Measurements from ENCODE around the gene MTA3. TPM values are rescaled to one million over a fixed set of nuclear protein-coding genes. Genes with fewer than 3 reads are reported as not detected.

Gene MTA3
- total RNA-seq, 1 donor from 2014 or later: 105 TPM

DNA sequence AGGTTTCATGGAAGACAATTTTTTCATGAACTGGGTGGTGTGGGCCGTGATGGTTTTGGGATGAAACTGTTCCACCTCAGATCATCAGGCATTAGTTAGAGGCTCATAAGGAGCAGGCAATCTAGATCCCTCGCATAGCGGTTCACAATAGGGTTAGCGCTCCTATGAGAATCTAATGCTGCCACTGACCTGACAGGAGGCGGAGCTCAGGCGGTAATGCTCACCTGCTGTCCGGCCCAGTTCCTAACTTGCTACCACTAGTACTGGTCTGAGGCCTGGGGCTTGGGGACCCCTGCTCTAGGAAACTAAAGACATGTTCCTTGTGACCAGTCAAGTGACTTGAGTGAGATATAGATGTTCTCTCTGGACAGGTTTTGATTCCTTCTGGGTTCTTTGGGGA, 146.3 kb downstream of the MTA3 start:
- H3K27me3 Mint-ChIP-seq (ENCODE audit: unreplicated experiment): peaks cover 2% of the 10 kb centered on the region
- H3K4me1 Mint-ChIP-seq (ENCODE audit: unreplicated experiment): no peaks in the 10 kb centered on the region
- H3K4me3 Mint-ChIP-seq (ENCODE audit: unreplicated experiment): no peak overlapping the region
- no peak for DNase-seq (ENCODE audit: low spot score)
- H3K9me3 Mint-ChIP-seq (ENCODE audit: unreplicated experiment): no peaks in the 10 kb centered on the region
- TF ChIP-seq, protein P1, sequence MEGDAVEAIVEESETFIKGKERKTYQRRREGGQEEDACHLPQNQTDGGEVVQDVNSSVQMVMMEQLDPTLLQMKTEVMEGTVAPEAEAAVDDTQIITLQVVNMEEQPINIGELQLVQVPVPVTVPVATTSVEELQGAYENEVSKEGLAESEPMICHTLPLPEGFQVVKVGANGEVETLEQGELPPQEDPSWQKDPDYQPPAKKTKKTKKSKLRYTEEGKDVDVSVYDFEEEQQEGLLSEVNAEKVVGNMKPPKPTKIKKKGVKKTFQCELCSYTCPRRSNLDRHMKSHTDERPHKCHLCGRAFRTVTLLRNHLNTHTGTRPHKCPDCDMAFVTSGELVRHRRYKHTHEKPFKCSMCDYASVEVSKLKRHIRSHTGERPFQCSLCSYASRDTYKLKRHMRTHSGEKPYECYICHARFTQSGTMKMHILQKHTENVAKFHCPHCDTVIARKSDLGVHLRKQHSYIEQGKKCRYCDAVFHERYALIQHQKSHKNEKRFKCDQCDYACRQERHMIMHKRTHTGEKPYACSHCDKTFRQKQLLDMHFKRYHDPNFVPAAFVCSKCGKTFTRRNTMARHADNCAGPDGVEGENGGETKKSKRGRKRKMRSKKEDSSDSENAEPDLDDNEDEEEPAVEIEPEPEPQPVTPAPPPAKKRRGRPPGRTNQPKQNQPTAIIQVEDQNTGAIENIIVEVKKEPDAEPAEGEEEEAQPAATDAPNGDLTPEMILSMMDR (IDR thresholded peaks at IDR 0.05; ENCODE audit: unreplicated experiment): no peak
- peaks cover 3% of the 10 kb centered on the region for H3K36me3 Mint-ChIP-seq (ENCODE audit: low read depth, unreplicated experiment)
- no peak overlapping the region for H3K27ac Mint-ChIP-seq (ENCODE audit: unreplicated experiment)

DNA sequence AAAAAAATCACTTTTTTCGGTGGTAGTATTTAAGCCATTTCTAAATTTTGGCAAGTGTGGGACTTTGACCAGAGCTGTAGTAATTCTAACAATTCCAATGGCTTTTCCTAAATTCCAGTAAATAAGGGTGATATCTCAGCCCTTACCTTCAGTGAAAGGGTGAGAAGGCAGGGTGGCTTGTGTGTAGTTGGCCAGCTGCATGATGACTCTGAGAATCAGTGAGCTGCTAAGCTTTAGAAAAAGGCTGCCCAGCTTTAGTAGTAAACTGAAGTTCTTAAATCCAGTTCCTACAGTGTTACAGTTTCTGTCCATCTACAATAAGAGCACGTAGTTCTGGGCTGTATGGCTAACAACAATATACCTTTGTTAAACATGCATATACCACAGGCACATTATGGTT, 153.5 kb downstream of the MTA3 start:
- H3K27me3 Mint-ChIP-seq (ENCODE audit: unreplicated experiment): no peaks in the 10 kb centered on the region
- no peak overlapping the region for H3K4me3 Mint-ChIP-seq (ENCODE audit: unreplicated experiment)
- no peaks in the 10 kb centered on the region for H3K4me1 Mint-ChIP-seq (ENCODE audit: unreplicated experiment)
- no peak for DNase-seq (ENCODE audit: low spot score)
- TF ChIP-seq, protein P1 (IDR thresholded peaks at IDR 0.05; ENCODE audit: unreplicated experiment): no peak
- H3K9me3 Mint-ChIP-seq (ENCODE audit: unreplicated experiment): no peaks in the 10 kb centered on the region
- H3K36me3 Mint-ChIP-seq (ENCODE audit: low read depth, unreplicated experiment): peaks cover 25% of the 10 kb centered on the region
- H3K27ac Mint-ChIP-seq (ENCODE audit: unreplicated experiment): no peak overlapping the region

DNA sequence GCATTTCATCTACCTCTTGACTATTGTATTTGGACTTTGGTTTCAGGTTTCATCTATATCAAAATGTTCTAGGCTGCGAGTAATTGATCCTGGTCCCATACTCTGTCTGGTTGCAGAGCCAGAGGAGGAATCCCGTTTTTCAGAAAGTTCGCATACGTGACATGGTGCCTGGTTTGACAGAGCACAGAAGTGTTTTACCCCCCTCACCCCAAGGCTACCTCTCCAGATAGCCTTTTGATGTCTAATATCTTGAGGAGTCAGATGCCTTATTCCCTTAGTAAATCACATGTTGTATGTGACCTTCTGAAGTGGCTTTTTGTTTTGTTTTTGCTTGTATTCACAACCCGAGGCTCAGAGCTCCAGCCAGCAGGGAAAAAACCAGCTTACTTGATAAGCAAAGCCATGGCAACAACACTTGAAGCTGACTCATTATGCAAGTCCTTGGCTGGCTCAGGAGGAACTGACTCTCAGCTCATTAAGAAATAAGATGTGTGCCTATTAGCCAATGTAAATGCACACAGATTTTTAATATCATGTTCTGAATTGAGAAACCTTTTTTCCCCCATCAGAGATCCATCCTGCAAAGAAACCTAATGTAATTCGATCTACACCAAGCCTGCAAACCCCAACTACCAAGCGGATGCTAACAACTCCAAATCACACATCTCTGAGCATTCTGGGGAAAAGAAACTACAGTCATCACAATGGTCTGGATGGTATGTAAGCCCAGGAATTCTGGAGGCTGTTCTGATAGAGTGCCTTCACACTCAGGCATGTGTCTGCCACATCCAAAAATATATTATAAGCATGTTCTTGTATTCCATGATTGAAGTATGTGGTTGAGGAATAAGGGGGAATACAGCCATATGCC, 154.1 kb downstream of the MTA3 start:
- no peaks in the 10 kb centered on the region for H3K9me3 Mint-ChIP-seq (ENCODE audit: unreplicated experiment)
- peaks cover 29% of the 10 kb centered on the region for H3K36me3 Mint-ChIP-seq (ENCODE audit: low read depth, unreplicated experiment)
- H3K27me3 Mint-ChIP-seq (ENCODE audit: unreplicated experiment): no peaks in the 10 kb centered on the region
- no peak overlapping the region for H3K4me3 Mint-ChIP-seq (ENCODE audit: unreplicated experiment)
- no peak overlapping the region for H3K27ac Mint-ChIP-seq (ENCODE audit: unreplicated experiment)
- H3K4me1 Mint-ChIP-seq (ENCODE audit: unreplicated experiment): no peaks in the 10 kb centered on the region
- TF ChIP-seq, protein P1 (IDR thresholded peaks at IDR 0.05; ENCODE audit: unreplicated experiment): no peak
- no peak for DNase-seq (ENCODE audit: low spot score)

DNA sequence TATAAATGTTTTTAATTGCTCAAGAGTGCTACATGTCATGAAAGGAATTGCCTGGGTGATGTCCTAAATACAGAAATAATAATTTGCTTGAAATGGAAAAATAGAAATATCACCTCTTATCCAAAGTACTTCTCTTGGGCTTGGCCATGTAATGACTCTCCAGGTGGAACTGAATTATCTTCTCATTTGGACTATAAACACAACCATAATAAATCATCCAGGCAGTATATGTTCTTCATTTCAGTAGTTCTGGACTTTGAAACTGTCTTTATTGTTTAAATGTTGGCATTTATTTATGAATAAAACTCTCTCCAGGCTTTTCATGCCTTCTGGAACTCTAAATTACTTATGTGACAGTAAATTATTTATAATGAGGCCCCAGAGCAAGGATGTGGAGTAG, 155.0 kb downstream of the MTA3 start:
- no peaks in the 10 kb centered on the region for H3K27me3 Mint-ChIP-seq (ENCODE audit: unreplicated experiment)
- no peaks in the 10 kb centered on the region for H3K9me3 Mint-ChIP-seq (ENCODE audit: unreplicated experiment)
- H3K4me1 Mint-ChIP-seq (ENCODE audit: unreplicated experiment): no peaks in the 10 kb centered on the region
- H3K27ac Mint-ChIP-seq (ENCODE audit: unreplicated experiment): no peak overlapping the region
- H3K36me3 Mint-ChIP-seq (ENCODE audit: low read depth, unreplicated experiment): peaks cover 29% of the 10 kb centered on the region
- DNase-seq (ENCODE audit: low spot score): no peak
- TF ChIP-seq, protein P1 (IDR thresholded peaks at IDR 0.05; ENCODE audit: unreplicated experiment): no peak
- no peak overlapping the region for H3K4me3 Mint-ChIP-seq (ENCODE audit: unreplicated experiment)

DNA sequence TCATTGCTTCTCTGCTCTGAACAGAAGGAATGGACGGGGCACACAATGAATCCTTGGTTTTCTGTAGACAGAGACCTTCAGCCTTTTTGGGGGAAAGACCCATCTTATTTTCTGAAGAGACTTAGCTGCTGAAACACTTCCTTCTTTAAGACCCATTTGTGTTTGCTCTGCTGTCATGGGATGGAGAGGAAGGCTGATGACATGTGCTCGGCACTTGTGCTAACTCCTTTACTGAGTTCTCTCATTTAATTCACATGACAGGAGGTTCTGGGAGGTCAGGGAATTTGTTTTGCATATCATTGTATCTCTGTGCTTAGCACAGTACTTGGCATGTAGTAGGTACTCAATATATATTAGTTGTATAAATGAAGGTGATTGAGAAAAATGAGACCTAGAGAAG, 156.5 kb downstream of the MTA3 start:
- H3K4me3 Mint-ChIP-seq (ENCODE audit: unreplicated experiment): no peak overlapping the region
- no peak for DNase-seq (ENCODE audit: low spot score)
- H3K27me3 Mint-ChIP-seq (ENCODE audit: unreplicated experiment): peaks cover 2% of the 10 kb centered on the region
- H3K4me1 Mint-ChIP-seq (ENCODE audit: unreplicated experiment): no peaks in the 10 kb centered on the region
- TF ChIP-seq, protein P1 (IDR thresholded peaks at IDR 0.05; ENCODE audit: unreplicated experiment): no peak
- H3K27ac Mint-ChIP-seq (ENCODE audit: unreplicated experiment): no peak overlapping the region
- no peaks in the 10 kb centered on the region for H3K9me3 Mint-ChIP-seq (ENCODE audit: unreplicated experiment)
- H3K36me3 Mint-ChIP-seq (ENCODE audit: low read depth, unreplicated experiment): peaks cover 39% of the 10 kb centered on the region
